ENCODE measurements around the gene NRXN3.

The NRXN3 gene

DNA sequence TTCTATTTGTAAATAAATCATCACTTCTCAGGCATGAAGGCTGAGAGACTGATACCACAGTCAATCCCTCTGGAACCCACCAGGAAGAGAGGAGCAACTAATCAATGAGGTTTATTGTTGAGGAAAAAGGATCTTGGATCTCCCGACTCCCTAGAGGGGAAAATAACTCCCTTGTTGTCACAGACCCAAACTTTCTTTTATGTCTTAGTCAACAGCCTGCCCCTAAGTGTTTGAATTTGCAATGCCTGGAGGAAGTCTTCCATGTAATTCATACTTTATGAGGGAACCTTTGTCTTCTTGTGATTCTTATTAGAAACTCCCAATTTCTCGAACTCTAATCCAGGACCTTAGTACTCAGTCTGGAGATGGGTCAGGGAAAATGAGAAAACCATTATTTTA is 1235.3 kb downstream of the NRXN3 start:
- DNase-seq, result no peak

DNA sequence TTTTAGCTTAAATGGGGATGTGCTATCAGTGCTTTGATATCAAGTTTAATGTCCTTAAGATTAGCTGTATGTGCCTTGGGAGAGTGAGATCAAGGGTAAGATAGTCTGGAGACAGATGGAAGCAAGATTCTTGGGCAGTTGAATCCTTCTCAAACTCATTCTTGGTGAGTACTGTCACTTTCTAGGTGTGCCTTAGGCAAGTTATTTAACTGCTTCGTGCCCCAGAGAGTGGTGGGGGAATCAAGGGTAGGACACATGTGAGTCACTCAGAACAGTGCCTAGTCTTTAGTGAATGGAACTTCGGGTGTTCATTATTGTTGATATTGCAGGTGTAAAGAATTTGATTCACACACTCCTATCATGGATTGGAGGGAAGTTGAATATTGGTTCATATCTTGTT is 1237.4 kb downstream of the NRXN3 start:
- DNase-seq, result no peak

DNA sequence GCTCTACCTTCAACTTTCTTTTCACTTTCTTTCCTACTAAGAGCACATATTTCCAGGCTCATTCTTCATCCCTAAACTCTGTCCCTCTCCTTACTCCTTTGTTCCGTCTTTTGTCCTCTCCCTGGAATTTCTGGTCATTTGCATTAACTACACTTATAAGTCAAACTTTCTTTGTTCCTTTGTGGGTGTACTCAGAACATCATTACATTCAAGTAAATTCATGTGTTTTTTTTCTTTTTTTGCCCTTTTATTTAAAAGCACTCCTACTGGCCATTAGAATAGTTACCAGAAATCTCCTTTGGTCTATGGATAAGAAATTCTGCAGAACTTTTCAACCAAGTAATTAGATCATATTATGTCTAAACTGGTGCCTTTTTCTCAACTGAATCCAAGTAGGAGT is 1238.5 kb downstream of the NRXN3 start:
- DNase-seq, result no peak

- DNase-seq, result no peak
Observed at GRCh38 chr14:79411403-79412174, 1241.4 kb downstream of the NRXN3 start.

DNA sequence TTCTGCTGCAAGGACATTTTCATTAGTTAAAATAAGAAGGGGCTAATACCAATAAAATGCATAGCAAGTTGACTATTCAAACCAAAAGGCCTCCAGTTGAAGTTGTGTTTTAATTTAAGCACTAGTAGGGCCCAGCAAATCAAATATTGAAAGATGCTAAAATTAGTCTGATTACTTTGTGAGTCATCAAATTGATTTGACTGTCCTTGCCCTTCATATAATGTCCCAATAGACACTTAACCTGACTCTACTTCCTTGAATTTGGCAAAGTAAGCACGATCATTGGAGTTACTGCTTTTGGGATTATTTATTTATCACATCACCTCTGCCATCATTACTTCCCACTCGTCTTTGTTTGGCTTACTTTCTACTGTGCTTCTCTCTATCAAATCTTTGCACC is 1242.6 kb downstream of the NRXN3 start:
- no peak for DNase-seq

DNA sequence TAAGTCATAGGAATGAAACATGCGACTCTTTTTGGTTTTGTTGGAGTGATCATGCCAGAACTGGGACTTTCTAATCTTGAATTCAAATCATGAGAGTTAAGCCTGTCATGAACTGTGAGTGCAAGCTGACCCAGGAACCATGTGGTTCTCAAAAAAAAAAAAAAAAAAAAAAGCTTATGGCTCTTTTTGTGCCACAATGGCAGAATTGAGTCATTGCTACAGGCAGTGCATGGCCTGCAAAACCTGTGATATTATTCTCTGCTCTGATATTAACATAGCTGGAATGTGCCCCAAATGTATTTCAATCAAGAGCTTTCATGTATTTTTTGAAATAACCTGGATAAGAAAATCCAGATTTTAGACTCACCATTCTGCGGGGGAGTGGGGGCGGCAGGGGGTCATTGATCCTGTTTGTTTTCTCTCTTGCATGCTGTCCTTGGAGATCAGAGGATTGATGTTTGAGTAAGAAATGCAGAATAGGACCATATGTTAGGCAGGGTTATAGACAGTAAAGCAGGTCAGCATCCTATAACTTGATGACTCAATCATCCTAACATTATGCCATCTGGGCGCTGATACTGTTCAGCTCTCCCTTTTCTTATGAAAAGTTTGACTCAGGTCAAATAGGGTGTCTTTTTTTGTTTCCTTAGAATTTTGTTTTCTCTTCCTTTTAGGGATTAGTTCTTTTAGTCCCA is 1243.7 kb downstream of the NRXN3 start:
- DNase-seq, result no peak

DNA sequence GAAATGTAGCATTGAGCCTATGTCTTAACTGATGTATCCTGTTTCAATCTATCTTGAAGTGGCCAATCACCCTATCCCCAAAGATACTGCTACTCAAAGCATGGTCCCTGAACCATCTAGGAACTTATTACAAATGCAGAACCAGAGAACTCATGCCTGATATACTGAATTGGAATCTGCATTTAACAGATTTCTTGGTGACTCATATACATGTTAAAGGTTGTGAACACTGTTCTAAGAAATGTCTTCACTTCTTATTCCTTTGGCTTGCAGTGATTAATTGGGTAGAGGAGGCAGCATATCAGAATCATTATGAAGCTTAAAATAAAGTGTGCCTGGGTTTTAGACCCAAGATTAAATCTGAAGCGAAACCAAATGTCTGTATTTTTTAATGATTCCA is 1245.6 kb downstream of the NRXN3 start:
- DNase-seq, result no peak

- DNase-seq, result no peak
Observed at GRCh38 chr14:79417961-79418360, 1247.8 kb downstream of the NRXN3 start.

- no peak for DNase-seq
Observed at GRCh38 chr14:79418649-79419415, 1248.7 kb downstream of the NRXN3 start.

DNA sequence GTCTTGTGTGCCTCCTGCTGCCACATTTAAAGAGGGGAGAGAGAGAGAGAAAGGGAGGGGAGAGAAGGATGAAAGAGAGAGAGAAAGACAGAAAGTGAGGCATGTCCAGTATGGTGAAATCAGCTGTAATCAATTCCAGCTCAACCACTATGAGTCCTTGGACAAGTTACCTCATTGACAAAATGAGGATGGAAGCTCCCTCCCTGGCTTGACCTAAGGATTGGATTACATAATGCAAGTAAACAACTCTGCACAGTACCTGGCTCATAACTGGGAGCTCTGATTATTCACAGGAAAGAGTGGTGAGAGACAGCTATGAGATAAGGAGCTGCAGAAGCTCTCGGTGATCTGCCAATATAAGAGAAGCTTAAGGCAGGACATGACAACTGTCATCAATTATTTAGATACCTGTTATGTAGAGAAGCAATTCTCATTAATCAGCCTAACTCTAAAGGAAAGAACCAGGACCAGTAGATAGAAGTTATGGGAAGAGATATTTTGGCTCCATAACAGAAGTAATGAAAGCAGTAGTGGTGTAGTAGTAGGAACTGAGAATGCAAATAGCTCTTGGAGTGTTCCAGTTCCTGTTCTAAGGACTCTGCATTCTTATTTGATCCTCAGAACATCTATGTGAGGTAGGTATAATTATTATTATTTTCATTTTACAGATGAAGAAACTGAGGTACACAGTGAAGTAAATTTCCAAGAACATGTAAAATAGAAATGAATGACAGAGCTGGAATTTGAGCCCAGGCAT is 1249.6 kb downstream of the NRXN3 start:
- no peak for DNase-seq

DNA sequence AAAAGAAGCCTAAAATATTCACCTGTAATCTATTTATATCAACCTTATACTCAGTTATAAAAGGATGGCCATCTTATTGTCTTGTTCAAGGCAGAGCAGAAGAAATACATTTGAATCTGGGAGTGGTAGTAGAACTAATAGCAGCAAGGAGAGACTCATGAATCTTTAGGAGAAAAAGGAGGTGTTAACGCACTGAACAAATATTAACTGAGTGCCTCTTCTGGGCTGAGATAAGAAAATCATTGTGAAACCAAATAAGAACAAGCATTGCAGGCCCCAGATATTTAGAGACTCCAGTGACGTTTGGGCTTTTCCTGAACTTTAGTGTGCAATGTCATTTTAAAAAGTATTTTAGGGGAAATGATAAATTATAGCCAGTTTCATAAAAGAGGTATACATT is 1250.6 kb downstream of the NRXN3 start:
- DNase-seq, result no peak

DNA sequence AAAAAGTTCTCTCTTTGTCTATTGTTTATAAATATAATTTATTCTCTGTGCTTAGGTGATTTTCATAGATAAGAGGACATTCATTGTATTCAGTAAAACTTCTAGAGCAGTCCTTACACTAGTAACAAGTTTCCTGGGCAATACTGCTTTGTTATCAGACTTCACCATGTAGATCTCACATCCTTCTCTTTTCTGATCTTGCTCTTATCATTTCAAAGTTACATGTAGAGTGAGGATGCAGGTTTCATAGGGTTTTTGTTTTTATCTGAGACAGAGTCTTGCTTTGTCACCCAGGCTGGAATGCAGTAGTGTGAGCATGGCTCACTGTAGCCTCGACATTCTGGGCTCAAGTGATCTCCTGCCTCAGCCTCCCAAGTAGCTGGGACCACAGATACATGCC is 1251.6 kb downstream of the NRXN3 start:
- DNase-seq, result no peak

GRCh38 chr14:79424462-79424861 is 1254.3 kb downstream of the NRXN3 start:
- no peak for DNase-seq

DNA sequence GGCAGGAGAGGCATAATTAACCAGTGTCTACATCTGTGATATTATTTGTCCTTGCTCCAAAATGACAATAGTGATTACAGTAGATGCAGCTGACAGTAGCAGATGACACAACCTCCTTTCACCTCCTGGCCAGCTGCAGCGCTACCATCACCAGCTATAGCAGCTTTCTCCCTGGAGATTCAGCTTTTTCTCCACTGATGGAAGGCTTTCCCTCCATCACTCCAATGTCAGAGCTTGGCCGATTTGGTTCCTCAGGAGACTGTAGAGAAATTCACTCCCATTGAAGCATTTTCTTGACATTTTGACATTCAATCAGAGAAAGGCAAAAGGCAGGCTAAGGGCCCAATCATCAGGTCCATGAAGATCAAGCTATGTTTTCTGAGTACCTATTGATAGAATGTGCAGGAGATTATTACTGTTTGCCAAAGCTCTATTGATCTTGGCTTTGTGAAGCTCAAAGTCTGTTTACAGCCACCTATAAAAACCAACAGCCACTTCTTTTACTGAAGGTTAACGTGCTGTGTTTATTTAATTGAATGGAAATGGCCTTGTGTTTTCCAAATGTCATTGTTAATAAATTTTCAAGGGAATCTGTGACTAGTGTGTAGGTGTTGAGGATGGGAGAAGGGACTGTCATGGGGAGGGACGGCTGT is 1256.1 kb downstream of the NRXN3 start:
- DNase-seq, result no peak

DNA sequence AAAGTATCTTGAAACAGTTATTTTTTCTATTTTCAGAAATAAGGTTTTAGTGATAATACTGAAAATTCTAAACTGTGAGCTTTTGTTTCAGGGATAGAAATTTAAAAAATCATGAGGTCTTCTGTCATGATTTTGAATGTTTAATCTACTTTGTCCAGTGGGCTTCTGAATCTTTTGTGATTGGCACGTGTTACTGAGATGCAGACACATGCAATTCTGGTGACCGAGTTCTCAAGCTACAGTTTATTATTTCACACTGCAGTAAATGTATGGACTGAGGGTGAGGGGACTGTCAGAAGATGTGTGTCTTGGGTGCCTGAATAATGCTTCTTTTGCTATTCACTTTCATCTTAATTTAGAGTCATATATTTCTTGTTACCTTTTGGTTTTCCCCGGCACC is 1262.5 kb downstream of the NRXN3 start:
- no peak for DNase-seq

DNA sequence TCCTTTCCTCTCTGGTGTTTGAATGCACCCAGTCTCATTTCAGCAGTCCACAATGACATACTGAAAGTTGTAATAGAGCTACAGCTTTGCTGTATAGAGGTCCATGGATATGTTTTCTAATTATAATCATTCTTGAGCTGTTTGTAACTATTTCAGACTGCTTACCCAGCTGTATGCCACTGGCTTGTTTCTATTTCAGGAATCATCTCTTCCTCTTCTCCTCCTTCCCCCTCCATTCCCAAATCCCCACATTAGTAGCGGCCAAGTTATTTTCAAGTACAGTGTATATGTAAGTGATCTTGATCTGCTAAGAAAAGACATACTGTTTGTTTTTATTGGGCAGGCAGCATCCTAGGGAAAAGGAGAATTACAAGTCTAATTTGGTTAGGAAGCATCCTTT is 1266.2 kb downstream of the NRXN3 start:
- DNase-seq, result no peak

DNA sequence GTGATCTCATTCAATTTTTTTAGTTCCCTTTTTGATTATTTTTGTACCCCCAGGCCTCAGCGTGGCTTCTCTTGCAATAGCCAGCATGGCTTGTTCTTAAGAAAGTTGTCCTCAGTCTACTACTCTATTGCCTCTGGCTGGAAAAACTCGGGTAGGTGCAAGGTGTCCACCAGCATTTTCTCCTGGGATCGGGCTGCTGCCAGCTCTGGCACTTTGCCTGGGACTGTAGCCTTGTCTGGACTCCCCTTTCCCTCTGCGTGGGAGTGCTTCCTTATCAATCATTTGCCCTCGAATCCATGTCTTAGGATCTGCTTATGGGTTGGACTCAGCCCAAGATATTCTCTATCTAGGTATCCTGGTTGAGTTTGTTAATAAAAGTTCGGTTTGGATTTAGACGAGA is 1267.8 kb downstream of the NRXN3 start:
- DNase-seq, result no peak

- DNase-seq, result no peak
Observed at GRCh38 chr14:79438696-79439342, 1268.6 kb downstream of the NRXN3 start.

- DNase-seq, result no peak
Observed at GRCh38 chr14:79442786-79443185, 1272.6 kb downstream of the NRXN3 start.

GRCh38 chr14:79443602-79444001 is 1273.4 kb downstream of the NRXN3 start:
- DNase-seq, result no peak

GRCh38 chr14:79448960-79449359 is 1278.8 kb downstream of the NRXN3 start:
- no peak for DNase-seq

DNA sequence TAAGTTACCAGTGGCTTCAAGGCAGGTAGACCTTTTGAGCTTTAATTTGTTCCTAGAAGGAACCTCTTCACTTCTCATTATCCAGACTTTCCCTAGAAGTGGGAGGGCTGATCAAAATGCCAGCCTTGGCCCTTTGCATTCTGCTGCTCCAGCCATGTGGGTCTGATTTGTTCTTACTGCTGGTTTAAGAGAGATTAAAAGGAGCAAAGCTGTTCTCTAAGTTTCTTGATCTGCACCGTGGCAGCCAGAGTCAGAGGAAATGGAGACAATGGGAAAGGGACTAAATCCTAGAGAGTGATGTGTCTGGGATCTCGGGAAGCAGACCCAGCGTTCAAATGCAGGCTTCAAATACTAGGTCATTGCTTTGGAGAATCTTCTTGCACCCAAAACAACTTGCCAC is 1281.4 kb downstream of the NRXN3 start:
- DNase-seq, result no peak
